Stimulated activated CD8-positive, alpha-beta memory T cell treated with anti-CD3 and anti-CD28 coated beads, Interleukin-7, amount 100 ng/mL, for 4 hours (primary cell): ENCODE data around the gene SLC22A2.
"Not testable (repeated sequence)": the region's sequence is repeated elsewhere in the genome, so short reads cannot be mapped to it uniquely, and the experiment has no call there.

Experiments used
- DNase-seq, 2 donors: peaks; one replicate each; pipeline ENCODE4 v3.0.0-alpha.2; 2020; ENCODE audit warnings: low read depth in 2 of 2

SLC22A2 gene

DNA sequence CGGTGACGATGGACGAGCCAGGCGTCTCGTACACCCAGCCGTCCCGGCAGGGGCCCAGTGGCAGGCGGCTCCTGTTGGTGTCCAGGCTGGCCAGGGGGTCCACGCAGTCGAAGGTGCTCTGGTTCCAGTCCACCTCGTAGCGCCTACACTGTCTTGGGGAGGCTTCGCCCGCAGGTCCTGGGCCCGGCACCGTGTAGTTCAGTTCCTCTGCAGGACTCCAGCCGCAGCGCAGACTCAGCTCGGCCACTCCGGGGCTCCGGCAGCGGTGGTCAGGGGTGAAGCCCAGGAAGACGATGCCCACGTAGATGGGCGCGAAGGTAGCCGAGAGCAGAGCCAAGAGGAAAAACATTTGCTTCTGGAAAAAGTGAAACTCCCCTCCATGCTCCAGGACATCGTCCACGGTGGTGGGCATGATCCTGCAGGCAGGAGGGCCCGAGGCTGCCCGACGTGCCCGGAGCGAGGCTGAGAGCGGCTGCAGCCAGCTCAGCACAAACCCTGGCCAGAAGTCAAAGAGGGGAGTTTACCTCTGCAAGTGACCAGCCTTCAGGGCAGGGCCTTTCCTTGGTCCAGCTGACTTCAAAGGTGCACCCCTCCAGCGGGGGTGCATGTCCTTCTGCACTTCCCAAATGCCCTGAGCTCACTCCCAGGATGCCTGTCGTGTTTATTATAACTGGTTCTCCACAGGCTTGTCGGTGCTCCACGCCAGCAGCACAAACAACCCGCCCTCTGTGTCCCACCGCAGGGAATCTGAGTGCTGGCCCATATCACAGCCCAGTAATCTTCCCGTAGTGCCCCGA, at the start of gene SLC22A2:
SLC22A2 (minus strand) TSS at position 476 of the 797 bp plus-strand sequence; CDS start at position 412, 64 bp downstream.
- no peak for DNase-seq

DNA sequence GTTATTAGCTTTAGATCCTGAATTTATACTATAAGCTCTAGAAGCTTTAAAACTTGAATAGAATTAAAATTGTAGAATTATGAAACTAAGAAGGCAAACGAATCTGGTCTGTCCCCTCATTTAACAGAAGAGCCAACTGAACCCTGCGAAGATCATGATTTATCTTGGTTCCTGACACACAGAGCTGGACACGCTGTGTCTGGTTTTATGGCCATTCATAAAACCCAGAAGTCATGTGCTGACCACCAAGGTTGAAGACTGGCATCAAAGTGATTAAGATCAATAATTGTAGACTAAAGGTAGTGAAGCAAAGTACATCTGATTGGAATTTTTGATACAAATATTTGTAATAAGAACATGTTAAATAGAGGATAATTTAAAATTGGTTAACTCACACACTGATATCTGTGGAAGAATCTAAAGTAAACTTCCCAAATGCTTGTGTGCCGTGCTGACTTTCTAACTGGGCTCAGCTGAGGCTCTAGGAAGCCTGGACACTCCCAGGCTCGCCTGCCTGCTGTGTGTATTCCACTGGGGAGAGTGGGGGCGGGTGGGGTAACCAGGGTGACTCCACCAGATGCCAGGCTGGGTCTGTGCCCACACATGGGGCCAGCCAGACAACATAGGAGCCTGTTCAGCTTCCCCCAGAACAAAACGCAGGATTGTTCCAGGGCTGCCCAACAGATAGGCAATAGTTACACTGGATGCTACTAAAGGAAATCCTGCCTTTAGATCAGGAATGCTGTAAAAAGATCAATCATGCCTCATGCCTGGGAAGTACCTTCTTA, 47.5 kb upstream of the SLC22A2 start:
- DNase-seq = no peak

DNA sequence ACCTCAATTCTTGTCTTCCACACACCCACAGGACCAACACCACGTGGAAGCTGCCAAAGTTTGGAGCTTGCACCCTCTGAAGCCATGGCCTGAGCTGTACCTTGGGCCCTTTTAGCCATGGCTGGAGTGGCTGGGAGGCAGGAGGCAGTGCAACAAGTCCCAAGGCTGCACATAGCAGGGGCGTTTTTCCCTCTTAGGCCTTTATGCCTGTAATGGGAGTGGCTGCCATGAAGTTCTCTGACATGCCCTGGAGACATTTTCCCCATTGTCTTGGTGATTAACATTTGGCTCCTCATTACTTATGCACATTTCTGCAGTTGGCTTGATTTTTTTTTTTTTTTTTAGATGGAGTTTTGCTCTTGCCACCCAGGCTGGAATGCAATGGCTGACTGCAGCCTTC, 45.2 kb upstream of the SLC22A2 start:
- DNase-seq = no peak

DNA sequence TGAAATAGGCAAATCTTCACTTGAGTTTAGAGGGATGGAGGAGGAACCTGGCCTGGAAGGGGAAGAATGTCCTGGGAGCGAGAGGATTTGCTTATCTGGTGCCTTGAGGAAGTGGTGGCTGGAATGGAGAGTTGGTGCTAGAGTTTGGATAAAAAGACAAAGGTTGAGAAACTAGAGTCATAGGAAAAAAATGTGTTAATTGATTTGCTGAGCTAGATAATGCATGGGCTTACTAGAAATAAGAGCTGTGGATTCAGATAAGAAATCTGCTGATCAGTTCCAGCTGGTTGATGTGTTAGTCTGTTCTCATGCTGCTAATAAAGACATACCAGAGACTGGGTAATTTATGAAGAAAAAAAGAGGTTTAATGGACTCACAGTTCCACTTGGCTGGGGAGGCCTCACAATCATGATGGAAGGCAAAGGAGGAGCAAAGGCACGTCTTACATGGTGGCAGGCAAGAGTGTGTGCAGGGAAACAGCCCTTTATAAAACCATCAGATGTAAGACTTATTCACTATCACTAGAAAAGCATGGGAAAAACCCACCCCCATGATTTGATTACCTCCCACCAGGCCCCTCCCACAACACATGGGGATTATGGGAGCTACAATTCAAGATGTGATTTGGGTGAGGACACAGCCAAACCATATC, 43.9 kb upstream of the SLC22A2 start:
- DNase-seq = not testable (repeated sequence)

DNA sequence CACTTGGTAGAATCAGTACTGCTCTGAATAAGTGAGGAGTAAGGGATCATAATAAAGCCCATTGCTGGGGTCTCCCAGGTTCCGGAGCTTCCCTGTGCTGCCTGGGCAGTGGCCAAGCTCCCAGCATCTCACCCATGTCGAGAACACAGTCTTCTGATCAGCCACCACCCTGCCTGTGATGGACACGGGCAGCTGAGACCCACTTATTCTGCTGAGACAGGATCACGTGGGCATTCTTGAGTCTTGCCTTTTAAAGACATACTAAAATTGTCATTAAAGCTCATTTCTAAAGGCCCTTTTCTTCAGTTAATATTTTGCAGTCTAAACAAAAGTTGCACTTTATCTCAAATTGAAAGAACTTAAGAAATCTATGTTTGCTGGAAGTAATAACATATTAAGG, 42.7 kb upstream of the SLC22A2 start:
- no peak for DNase-seq

DNA sequence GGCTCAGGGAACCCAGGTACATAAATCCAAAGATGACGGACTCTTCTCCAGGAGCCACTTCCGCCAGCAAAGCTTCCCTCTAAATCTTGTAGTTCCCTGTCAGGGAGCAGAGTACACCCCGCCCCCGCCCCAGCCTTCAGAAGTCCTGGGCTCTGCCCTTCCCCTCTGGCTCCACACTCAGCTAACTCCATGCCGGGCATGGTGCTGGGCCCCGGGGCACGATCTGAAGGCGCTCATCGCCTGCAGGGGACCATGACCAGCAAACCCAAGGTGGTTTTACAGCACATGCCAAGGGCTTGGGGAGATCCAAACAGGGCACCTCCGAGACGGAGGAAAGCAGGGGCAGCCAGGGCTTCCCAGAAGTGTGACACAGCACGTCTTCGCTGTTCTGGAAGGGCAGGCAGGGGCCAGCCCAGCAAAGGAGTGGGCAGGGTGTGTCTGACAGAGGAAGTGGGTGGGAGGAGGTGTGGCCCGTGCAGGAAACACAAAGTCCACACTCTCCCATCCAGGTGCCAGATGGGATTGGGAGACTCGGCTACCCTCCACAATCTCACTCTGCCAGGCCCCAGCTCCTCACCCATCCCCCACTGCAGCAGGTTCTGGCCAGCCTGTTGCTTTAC, 41.6 kb upstream of the SLC22A2 start:
- no peak for DNase-seq

DNA sequence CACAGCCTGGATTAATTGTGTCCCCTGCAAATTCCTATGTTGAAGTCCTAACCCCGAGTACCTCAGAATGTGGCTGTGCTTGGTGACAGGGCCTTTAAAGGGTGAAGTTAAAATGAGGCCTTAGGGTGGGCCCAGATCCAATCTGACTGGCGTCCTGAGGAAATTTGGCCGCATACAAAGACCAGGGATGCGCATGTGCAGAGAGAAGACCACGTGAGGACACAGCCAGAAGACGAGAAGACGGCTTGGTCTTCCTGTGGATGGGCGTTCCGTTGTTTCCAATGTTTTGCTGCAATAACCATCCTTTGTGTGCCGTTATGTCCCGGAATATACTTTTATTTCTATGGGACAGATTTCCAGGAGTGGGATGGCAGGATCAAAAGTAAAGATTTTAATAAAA, 40.9 kb upstream of the SLC22A2 start:
- DNase-seq = no peak

DNA sequence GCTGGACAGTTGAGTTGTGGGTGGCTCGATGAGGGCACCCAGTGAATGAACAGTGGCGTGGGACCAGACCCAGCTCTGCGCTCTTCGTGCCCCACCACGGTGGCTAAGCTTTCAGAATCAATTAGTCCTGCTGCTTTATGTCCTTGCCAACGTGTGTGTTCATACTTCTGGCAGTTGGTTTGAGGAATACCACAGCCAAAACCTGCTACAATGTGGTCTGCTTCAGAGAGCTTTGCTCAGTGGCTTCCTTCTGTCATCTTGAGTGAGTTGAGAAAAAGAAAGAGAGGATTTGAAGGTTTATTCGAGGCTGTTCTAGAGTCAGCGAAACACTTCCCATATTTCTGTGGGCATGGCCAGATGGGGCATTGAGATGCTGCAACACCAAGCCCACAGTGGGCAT, 39.5 kb upstream of the SLC22A2 start:
- no peak for DNase-seq

DNA sequence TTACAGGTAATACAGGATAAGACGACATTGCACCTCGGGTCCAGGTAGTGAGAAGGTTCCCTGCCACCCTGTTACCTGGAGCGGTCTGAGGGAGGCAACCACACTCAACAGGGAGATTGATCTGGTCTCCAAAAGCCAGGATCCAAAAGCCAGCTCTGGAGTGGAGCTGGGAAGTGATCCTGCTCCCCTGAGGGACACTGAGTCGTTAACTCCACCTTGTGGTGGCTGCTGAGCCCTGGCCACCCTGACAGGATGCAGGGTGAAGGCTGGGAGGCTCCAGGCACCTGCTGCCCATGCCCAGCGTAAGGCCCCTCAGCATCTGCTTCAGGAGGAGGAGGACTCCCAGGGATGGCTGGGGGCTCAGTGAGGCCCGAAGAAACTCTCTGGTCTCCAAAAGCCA, 38.7 kb upstream of the SLC22A2 start:
- no peak for DNase-seq

DNA sequence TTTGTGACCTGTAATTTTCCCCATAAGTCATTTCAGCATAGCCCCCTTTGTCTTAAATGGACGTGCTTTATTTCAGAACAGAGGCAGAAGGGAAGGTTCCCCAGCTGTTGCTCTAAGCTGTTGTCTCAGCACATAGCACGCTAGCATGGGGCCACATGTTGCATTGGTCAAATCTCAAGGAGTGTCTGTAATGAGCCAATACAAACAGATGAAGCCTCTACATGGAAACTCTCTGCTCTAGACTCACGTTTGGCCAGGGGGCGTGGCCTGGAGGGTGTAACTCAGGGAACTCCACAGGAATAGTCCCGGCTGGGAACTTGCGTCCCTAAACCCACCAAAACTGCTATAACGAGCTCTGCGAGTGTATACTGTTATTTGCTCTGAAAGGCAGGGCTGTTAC, 35.2 kb upstream of the SLC22A2 start:
- DNase-seq = no peak

DNA sequence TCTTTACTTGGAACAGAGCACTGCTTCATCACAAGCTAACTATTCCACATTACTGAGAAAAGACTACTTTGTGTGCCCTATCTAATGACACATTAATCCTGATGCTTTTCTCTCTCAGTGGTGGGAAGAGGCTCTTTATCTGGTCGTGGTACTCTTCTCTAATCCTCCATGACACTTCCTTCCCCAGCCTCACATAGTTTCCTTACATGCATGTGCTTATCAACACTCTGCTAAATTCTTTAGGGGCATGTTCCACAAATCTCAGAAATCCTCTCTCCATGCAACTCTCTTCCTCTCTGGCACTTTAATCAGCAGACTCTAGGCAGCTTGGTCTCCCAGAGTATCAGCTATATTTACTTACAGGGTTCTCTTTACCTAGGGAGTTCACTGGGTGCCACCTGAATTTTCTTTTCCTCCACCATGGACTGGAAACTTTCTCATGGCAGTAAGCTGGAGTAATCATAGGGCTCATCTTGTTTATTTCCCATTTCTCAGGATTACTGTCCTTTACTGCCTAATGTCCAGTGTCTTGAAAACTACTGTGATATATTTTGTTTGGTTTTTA, 27.0 kb upstream of the SLC22A2 start:
- DNase-seq = no peak

DNA sequence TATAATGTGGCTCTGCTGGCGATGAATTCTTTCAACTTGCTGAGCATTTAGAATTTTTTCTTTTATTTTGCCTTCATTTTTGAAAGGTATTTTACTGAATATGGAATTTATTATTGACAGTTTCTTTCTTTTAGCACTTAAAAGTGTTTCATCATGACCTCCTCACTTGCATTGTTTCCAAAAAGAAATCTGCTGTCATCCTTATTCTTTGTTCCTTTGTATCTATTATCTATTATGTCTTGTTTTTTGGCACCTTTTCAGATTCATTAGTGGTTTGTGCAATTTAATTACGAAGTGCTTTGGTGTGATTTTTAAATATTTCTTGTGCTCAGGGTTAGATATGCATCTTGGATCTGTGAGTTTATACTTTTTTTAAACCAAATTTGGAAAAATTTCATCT, 26.0 kb upstream of the SLC22A2 start:
- no peak for DNase-seq

DNA sequence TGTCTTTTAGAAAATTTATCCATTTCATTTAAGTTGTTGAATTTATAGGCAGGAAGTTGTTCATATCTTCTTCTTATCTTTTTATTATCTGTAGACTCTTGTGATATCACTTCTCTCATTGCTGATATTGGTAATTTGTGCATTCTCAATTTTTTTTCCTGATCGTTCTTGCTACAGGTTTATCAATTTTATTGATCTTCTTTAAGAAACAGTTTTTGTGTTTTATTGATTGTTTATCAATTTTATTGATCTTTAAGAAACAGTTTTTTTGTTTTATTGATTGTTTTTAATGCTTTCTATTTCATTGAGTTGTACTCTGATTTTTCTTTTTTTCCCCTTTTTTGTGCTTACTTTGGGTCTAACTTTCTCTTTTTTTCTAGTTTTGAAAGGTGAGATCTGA, 23.8 kb upstream of the SLC22A2 start:
- no peak for DNase-seq

DNA sequence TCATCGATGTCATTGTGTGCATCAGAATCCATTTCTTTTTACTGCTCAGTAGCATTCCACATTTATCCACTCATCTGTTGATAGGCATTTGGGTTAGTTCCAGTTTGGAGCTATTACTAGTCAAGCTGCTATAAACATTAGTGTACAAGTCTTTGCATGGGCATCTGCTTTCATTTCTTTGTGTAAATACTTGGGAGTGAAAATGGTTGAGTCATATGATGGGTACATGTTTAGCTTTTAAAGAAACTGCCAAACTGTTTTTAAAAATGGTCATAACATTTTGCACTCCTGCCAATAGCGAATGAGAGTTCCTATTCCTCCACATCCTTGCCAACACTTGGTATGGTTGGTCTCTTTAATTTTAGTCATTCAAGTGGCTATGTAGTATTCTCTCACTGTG, 21.2 kb upstream of the SLC22A2 start:
- DNase-seq = no peak

DNA sequence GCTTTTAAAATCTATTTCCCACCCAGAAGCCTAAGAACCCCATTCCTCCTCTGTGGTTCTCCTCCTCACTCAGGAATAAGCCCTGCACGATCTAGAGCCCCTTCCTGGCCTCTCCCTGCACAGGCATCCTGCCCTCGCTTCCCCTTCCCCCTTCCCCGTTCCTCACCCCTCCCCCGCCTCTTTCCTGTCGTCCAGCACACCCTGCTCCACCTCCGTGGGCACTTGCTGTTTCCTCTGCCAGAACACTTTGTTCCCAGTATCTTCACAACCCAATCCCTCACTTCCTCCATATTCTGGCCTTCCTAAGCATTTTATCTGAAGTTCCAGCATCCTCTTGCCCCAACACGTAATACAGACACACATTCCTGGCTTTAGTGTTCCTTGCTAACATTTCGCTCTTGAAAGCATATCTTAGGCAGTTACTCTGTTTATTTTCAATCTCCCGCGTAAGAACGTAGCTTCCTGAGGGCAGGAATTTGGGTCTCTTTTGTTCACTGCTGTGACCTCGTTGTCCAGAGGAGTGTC, 20.2 kb upstream of the SLC22A2 start:
- no peak for DNase-seq

DNA sequence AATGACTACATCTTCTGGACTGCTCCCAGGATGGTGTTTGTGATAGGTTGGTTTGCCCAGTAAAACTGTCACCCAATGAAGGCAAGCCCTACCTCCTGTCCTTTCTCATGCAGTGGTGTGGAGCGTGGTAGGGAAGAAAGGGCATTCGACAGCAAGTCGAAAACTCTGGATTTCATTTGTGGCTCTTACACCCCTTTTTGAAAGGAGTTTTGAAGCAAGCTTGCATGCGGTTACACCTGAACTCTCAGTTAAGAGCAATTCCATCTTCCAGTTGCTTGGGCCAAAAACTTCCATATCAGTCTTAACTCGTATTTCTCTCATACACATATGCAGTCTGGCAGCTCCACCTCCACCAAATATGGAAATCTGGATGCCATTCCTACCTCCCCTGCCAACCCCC, 19.7 kb upstream of the SLC22A2 start:
- no peak for DNase-seq

DNA sequence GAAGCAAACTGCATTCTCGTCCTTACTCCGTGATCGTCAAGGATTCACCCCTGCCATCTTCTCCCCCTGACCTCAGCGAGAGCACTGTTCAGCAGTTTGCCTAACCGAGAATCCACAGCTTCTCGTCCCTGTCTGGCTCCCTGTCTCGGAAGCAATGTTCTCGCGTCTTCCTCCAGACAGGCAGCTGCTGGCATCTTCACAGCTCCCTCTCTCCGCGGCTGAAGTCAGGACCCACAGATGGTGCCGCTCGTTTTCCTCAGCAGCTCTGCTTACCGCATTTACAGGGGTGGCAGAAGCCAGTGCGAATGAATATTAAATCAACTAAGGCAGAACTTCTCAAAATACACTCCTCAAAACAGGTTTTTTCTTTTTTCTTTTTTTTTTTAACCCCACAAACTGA, 18.9 kb upstream of the SLC22A2 start:
- DNase-seq = no peak

DNA sequence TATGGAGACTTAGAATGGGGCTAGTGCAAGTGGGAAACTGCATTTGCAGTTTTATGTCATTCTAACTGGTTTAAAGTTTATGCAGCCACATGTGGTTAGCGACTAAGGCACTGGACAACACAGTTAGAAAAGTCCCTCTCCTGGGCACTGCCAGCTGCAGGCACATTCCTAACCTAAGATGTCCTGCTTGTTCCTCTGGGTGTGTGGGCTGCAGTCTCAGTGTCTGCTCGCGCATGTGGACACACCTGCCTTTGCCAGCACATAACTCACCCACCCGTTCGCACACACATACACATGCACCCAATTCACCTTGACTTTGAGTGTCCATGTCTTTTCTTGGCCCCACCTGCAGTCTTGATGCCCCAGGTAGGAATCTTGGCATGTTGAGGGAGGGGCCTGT, 18.5 kb upstream of the SLC22A2 start:
- no peak for DNase-seq

DNA sequence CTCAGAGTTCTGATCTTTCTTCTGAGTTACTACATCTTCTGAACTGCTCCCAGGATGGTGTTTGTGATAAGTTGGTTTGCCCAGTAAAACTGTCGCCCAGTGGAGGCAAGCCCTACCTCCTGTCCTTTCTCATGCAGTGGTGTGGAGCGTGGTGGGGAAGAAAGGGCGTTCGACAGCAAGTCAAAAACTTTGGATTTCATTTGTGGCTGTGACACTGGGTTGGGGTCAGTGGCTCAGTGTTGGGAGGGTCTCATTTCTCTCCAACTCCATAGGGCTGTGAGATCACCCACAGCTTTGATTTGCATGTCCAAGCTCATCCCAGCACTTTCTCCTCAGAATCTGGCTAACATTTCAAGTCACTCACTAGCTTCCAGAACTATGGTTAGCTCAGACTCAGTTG, 17.5 kb upstream of the SLC22A2 start:
- no peak for DNase-seq

DNA sequence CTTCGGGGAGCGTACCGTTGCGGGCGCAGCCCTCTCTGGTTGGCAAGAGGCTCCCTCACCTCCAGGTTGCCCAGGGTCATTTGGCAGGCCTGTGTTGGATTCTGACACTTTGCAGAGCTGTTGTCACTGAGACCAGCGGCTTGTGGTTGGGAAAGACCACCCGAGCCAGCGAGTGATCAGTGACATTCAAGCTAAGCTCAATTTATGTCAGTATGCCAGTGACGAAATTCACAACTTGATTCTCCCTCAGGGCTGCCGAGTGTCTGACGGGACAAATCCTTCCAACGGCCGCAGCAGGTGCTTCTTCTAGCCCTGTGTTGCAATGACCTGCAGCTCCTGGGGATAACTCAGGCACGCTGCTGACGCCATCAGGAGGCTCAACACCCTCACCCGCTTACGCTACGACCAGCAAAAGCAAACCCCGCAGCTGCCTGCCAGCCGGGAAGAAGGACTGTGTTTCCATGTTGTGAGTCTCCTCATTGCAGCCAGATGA, 16.9 kb upstream of the SLC22A2 start:
- no peak for DNase-seq

DNA sequence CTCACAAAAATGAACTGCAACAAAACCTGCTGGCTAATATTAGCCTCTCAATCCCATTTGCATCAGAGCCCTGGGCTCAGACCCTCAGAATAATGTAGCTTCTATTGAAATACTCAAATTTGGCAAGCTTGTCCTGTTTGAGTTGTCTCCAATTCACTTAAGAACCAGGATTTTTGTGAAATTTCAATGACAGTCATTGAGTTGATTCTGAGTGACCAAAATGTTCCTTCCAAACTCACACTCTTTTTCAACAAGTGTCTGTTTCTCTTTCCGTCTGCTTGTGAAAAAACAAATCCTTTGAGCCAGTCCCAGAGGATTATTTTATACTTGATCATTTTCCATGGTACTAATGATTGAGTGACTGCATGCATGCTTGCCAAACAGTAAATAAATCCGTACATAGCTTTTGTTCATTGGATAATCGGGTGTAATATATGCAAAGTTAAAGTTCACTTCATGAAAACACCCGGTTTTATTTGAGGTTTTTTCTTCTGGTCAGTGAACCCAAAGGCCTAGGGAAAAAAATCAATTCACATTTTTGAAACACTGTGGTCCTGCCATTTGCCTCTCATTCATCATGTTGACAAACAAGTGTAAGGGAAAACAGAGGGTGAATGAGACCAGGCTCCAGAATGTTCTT, 16.4 kb upstream of the SLC22A2 start:
- no peak for DNase-seq
